IMR-90 (cell line): Measurements from ENCODE around the gene CFAP97D2.

Experiments used
- CEBPB ChIP-seq: IDR thresholded peaks from 2 replicates; pipeline ENCODE4 v1.6.1; 2012; ENCODE audit warnings: low read depth, low read length, improper control_type of control experiment
- CTCF ChIP-seq: conservative IDR thresholded peaks from 2 replicates; pipeline ENCODE4 v1.5.1; 2012; ENCODE audit warnings: mild to moderate bottlenecking, low read depth, low read length, improper control_type of control experiment
- ELK1 ChIP-seq: fragments of 150-350 bp; IDR thresholded peaks from 2 replicates; pipeline ENCODE4 v1.6.1; 2016; ENCODE audit warnings: low read depth, mild to moderate bottlenecking, low read length, moderate library complexity, borderline replicate concordance
- FOS ChIP-seq: fragments of 150-350 bp; IDR thresholded peaks from 2 replicates; pipeline ENCODE4 v1.6.1; 2016; ENCODE audit warnings: low read depth, low read length
- MAFK ChIP-seq: IDR thresholded peaks from 2 replicates; pipeline ENCODE4 v1.6.1; 2012; ENCODE audit warnings: low read depth, low read length, improper control_type of control experiment
- MAZ ChIP-seq: IDR thresholded peaks from 2 replicates; pipeline ENCODE4 v1.6.1; 2012; ENCODE audit warnings: low read depth, mild to moderate bottlenecking, low read length, improper control_type of control experiment, moderate library complexity, borderline replicate concordance
- POLR2A ChIP-seq: IDR thresholded peaks from 2 replicates; pipeline ENCODE4 v1.6.1; 2012; ENCODE audit warnings: mild to moderate bottlenecking, low read depth, low read length
- RAD21 ChIP-seq: IDR thresholded peaks from 2 replicates; pipeline ENCODE4 v1.6.1; 2012; ENCODE audit warnings: low read length, improper control_type of control experiment
- RCOR1 ChIP-seq: IDR thresholded peaks from 2 replicates; pipeline ENCODE4 v1.6.1; 2012; ENCODE audit warnings: mild to moderate bottlenecking, low read length, improper control_type of control experiment; ENCODE audit not compliant: insufficient replicate concordance

DNA sequence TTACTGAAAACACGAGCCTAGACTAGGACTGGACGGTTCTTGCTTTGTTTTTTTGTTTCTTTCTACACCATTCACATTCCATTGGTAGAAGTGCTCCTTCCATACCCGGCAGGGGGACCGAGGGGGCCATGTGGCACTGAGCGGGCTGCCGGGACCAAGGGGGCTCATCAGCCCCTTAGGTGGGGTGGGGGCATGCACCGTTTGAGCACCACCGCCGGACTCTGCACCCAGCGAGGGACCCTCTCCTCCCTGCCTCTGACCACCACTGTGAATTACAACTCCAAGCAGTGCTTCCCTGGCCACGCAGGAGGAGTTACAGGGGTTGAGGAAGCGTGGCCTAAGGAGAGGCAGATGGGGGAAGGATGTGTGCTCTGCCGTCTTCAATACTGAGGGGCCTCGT lies 15.0 kb upstream of the CFAP97D2 start:
- TF ChIP-seq CTCF (no peak), FOS (no peak), POLR2A (no peak), MAFK (no peak), ELK1 (no peak), RAD21 (no peak), RCOR1 (no peak), CEBPB (no peak), MAZ (no peak)
